Measurements from ENCODE around the gene NFKBIZ. TPM values are rescaled to one million over a fixed set of nuclear protein-coding genes. Genes with fewer than 3 reads are reported as not detected.

Gene NFKBIZ
- total RNA-seq, 2 donors from 2014 or later, result 25.7 to 38.3 TPM

- Histone ChIP-seq H3K4me3 (no peak overlapping the region), H3K27me3 (replicated peaks; ENCODE audit: insufficient read depth) (no peaks in the 10 kb centered on the region), H3K9me3 (no peaks in the 10 kb centered on the region), H3K36me3 (no peaks in the 10 kb centered on the region), H3K4me1 (replicated peaks) (no peaks in the 10 kb centered on the region), H3K27ac (no peak overlapping the region)
- TF ChIP-seq CTCF (IDR thresholded peaks at IDR 0.05) (no peak), POLR2AphosphoS5 (IDR thresholded peaks at IDR 0.05) (no peak), POLR2A (IDR thresholded peaks at IDR 0.05) (no peak)
- no peak for DNase-seq (ENCODE audit: low spot score)
- intact Hi-C loops (cut with DNase I), result no loop called here
- WGBS, result 85% methylated on average over 5 of the region's 5 CpGs
Observed at GRCh38 chr3:101823525-101823924, 25.8 kb upstream of the NFKBIZ start.

DNA sequence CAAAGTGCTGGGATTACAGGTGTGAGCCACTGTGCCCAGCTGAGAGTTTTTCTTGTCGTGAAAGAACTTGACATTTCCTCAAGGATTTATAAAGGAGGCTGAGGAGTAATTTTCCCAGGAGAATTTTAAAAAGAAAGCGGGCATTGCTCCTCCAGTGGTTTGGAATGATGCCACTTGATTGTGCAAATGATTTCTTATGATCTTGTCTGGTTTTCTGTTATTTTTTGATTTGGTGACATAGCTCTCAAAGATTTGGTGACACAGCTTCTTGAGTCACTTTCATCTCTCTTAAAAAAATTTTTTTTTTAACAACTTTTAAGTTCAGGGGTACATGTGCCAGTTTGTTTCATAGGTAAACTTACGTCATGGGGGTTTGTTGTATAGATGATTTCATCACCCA lies 24.6 kb upstream of the NFKBIZ start:
- TF ChIP-seq POLR2A (IDR thresholded peaks at IDR 0.05) (no peak), CTCF (IDR thresholded peaks at IDR 0.05) (no peak), POLR2AphosphoS5 (IDR thresholded peaks at IDR 0.05) (no peak)
- Histone ChIP-seq H3K27me3 (replicated peaks; ENCODE audit: insufficient read depth) (no peaks in the 10 kb centered on the region), H3K4me3 (no peak overlapping the region), H3K27ac (no peak overlapping the region), H3K9me3 (no peaks in the 10 kb centered on the region), H3K36me3 (no peaks in the 10 kb centered on the region), H3K4me1 (replicated peaks) (peaks cover 7% of the 10 kb centered on the region)
- WGBS, result 73% methylated on average over 3 of the region's 3 CpGs
- DNase-seq (ENCODE audit: low spot score), result no peak
- intact Hi-C loops (cut with DNase I), result no loop called here

DNA sequence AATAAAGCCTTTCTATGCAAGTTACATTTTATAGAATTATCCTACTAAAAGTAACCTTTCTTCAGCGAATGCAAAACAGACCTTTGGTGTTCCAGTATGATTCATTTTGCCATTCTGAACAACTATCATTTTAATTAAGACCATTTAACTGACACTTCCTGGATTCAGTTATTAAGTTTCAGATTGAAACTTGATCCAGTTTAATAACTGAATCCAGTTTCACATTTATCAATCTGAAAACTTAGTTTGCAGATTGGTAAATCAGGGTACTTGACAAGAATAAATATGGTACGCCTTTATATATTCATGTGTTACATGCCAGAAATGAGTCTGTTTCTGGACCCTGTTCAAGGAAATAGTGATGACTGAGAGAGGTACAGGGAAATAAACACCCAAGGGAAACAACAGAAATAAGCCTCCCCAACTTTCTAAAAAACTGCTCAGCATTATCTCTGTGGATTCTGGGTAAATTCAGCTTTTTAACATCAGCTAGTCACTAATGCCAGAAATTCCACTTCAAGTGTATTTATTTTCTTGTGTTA lies 23.3 kb upstream of the NFKBIZ start:
- Histone ChIP-seq H3K36me3 (no peaks in the 10 kb centered on the region), H3K4me1 (replicated peaks) (peaks cover 7% of the 10 kb centered on the region), H3K27me3 (replicated peaks; ENCODE audit: insufficient read depth) (no peaks in the 10 kb centered on the region), H3K9me3 (no peaks in the 10 kb centered on the region), H3K27ac (peak overlapping the region; percentile 79 to 90), H3K4me3 (no peak overlapping the region)
- 57% methylated on average over 2 of the region's 2 CpGs for WGBS
- DNase-seq (ENCODE audit: low spot score), result no peak
- TF ChIP-seq POLR2AphosphoS5 (IDR thresholded peaks at IDR 0.05), result no peak
- TF ChIP-seq CTCF (IDR thresholded peaks at IDR 0.05), result no peak
- TF ChIP-seq POLR2A (IDR thresholded peaks at IDR 0.05), result no peak
- intact Hi-C loops (cut with DNase I), result no loop called here

GRCh38 chr3:101827211-101828174 lies 21.8 kb upstream of the NFKBIZ start:
- no peak for TF ChIP-seq CTCF (IDR thresholded peaks at IDR 0.05)
- TF ChIP-seq POLR2AphosphoS5 (IDR thresholded peaks at IDR 0.05), result peak; percentile 53
- Histone ChIP-seq H3K36me3 (no peaks in the 10 kb centered on the region), H3K4me1 (replicated peaks) (peaks cover 7% of the 10 kb centered on the region), H3K27ac (peak overlapping the region; percentile 79 to 90), H3K4me3 (peak overlapping the region; percentile 41 to 54), H3K27me3 (replicated peaks; ENCODE audit: insufficient read depth) (no peaks in the 10 kb centered on the region), H3K9me3 (no peaks in the 10 kb centered on the region)
- under 1% methylated on average over 30 of the region's 30 CpGs for WGBS
- peak; percentile 72 for DNase-seq (ENCODE audit: low spot score)
- intact Hi-C loops (cut with DNase I), result no loop called here

Measured in prostate gland (tissue), 2 donors.